Inferior parietal cortex (tissue), 1 donor: ENCODE results near the gene SELENOT.
A peak's percentile ranks its signal among the peaks of the same experiment; 100 is the strongest.
"Not testable (repeated sequence)": the region's sequence is repeated elsewhere in the genome, so short reads cannot be mapped to it uniquely, and the experiment has no call there.

ENCODE experiments used
- DNase-seq: peaks from one replicate; pipeline ENCODE4 v3.0.0-alpha.2; 2016; ENCODE audit errors: extremely low spot score

The SELENOT gene

DNA sequence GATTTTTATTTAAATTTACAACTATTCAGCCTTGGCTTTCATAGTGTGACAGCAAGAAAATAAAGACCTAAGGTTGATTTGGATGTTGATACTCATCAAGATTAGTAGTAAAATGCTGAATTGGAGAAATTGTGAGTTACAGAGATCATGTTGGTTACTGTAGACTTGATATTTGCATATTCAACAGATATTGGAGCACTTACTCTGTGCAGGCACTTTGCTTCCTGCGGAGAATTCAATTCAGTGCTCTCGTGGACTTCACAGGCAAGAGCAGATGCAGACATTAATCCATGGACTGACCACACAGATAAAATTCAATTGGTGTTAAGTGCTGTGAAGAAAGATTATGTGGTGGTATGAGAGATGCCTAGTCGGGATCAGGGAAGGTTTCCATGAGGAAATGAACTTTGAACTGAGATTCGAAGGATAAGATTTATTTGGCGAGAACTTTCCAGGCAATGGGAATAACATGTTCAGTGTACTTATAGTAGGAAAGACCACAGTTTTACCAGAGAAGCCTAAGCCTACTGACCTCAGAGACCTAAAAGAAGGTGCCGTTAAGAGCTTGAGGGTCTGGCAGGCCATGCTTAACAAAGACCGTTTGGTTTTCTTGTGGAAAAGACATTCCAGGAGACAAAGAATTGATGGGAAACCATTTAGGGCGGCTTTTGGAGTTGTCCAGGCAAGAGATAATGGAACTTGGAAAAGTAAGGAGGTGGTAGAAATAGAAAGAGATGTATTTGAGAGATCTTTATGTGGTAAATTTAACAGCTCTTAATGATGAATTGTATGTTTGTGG, 4.3 kb downstream of the SELENOT start:
- no peak for DNase-seq

DNA sequence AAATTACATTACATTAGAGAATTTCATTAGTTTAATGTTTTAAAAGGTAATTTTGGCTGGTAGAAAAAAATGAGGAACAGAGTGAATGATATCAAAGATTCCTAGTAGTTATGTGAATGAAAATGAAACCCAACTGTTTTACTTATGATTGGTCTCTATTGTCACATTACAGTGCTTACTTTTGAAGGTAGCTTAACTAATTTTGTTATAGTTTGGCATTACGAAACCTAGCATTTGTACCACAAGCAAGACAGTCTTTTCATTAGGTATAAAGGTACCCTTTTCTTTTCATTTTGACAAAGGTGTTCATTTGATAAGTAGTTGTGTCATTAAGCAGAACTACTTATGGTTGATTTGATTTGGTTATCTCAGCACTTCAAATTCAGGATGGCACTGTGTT, 6.9 kb downstream of the SELENOT start:
- no peak for DNase-seq

DNA sequence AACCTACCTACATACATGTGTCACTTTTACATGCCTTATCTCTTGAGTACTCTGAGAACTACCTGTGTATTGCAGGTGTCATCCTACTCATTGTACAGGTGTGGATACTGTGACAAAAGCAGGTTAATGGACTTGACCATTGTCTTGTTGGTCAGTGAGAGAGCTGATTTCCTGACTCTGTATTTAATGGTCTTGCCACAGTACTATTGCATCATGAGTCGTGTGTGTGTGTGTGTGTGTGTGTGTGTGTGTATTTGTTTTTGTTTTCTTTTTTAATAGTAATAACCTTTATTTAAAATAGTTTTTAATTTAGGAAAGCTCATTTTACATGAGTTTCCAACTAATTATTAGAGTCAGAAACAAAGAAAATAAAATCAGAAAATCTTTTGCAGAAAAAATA, 7.7 kb downstream of the SELENOT start:
- DNase-seq, result no peak

DNA sequence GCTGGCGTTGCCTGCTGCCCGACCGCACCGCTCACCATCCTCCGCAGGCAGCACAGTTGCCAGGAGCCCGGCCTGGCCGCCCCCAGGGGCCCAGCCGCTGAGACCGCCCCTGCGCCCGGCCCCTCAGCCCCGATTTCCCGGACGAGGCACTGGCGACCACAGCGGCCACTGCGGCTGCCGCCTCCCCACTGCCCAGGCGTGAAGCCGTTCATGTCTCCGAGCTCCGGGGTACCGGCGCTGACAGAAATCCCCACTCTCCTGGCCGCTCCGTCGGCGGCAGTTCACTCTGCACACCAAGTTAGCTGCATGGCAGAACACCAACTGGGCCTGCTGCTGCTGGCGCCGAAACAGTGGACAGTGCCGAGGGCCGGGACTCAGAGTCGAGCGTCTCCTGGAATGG, 8.5 kb downstream of the SELENOT start:
- DNase-seq, result no peak

DNA sequence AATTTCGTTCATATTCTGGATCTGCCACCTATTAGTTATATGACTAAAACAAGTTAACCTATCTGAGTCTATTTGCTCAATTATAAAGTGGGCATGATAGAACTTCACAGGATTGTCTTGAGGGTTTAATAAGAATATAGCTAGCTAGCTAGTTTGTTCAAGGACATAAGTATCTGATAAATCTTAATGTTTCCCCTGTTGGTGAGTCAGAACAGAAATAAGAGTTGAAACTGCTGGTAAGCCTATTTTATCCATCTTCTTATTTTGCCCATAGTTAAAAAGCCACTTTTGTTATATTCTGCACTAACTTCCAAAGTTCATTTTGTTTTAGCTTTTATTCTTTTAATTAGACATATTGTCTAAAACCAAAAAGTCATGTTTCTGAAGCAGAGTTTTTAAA, 9.4 kb downstream of the SELENOT start:
- no peak for DNase-seq

DNA sequence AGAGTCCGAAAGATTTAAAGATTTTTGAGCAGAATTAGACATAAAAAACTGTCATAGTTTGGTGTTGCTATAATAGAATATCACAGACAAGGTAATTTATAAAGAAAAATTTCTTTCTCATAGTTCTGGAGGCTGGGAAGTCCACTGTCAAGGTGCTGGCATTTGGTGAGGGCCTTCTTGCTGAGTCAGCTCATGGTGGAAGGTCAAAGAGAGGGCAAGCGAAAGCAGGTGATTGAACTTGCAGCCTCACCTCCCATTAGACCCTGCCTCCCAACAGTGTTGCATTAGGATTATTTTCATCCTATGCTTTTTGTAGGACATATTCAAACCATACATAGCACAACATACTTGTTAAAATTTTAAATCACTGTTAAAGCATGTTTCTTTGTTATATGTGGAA, 9.9 kb downstream of the SELENOT start:
- DNase-seq, result no peak

DNA sequence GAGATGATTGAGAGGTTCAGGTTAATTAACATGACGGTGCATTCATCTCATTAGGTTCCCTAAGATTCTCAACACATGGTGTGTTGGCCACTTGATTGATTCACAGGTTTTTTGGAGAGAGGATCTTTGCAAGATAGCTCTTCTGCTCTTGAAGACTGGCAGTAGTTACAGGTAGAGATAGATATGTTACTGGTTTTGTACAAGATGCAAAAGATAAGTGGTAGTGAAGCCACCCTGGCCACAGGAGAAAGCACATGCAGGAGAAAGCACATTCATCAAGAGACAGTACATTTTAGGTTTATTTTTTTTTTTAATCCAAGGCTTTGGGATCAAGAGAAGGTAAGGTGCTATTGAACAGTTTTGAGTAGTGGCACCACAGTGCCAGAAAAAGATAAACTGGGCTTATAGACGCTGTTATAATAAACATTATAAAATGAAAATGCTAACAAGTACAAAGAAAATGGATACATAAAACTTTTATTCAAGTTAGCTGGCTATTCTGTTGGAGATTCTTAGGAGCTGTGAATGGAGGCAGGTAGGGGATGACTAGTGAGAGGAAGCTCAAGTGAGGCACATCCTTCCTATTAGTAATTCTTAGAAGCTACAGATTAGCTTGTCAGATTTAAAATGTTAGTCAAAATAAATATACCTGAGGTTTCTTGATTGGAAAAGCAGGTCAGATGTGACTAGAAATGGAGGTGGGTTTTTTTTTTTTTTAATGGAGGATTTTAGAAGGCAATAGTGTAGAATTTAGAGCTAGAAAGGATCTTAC, 10.8 kb downstream of the SELENOT start:
- no peak for DNase-seq

DNA sequence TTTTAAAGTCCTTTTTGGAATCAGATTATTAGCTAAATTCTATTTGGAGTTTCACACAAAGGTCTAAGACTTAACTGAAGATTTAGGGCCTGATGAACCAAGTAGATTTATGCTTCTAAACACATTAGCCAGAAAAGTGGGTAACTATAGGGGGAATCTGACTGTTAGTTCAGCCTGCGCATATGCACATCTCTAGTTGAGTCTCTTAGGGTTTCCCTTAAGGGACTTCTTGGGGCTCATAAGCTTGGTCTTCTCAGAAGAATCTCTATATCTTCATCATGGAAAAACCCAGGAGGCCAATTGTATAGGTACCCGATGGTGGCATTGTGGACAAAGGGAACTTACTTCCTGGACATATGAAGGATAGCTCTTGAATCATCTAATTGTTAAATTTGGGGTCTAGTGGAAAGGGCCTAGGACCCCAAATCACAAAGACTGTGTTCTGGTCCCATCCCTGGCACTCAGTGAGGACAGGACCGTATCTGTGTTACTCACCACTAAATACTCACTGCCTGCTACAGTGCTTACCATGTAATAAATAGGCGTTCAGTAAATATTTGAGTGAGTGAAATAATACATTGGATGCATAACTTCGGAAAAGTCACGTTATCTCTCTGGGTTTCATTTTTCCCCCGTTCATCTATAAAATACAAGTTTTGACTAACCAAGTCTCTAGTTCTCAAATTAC, 17.0 kb downstream of the SELENOT start:
- no peak for DNase-seq

DNA sequence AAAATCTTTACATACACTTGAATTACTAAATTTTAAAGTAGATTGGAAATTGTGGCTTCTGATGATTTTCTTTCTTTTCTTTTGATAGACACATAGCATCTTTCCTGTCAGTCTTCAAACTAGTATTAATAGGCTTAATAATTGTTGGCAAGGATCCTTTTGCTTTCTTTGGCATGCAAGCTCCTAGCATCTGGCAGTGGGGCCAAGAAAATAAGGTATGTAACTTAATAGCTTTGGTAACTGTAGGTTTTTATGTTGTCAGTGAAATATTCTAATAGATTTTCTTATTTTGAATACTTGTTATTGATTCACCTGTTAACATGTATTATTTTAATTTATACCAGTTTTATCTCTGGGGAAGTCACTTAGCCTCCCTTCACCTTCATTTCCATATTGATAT, 19.8 kb downstream of the SELENOT start:
- not testable (repeated sequence) for DNase-seq

DNA sequence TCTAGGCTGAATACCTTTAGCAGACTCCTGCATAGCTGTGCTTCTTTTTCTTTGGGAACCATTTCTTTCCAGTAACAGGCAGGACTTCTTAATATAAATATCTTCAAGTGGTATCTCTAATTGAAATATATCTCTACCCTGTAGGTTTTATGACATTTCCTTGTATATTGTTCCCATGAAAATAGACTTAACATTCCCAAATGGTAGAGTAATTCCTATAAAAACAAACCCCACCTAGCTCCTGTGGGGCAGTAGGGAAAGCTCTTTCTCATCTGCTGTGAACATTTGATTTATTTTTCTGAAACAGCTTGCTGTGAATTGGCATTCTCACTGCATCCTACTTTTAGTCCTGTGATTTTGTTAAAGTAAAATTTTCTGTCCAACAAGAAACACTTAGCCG, 20.8 kb downstream of the SELENOT start:
- no peak for DNase-seq

DNA sequence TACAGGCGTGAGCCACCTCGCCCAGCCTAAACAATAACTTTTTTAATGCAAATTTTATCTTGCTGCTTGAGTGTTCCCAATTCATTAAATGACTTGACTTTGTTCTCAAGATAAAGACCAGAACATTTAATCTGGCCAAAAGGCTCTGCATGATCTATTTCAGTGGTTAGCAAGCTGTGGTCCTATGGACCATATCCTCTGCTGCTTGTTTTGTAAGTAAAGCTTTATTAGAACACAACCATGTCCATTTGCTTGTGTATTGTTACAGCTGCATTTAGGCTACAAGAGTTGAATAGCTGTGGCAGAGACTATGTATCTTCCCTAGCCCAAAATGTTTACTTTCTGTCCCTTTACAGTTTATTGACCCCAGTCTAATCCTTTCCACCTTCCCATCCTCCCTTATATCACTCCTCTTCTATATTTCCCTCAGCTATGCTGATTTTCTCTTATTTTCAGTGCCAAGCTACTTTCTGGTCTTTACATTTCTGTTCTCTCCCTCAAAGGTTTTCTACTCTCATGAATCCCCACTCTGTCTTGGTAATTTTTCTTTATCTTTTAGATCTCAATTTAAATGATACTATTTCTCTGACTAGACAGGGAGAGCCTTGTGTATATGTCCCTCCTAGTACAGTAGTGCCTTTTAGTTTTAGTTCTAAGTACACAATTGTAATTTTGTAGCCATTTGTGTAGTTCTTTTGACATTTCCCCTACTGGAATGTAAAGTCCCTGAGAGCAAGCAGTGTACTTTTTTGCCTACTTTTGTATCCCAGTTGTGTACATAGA, 23.2 kb downstream of the SELENOT start:
- DNase-seq, result no peak

DNA sequence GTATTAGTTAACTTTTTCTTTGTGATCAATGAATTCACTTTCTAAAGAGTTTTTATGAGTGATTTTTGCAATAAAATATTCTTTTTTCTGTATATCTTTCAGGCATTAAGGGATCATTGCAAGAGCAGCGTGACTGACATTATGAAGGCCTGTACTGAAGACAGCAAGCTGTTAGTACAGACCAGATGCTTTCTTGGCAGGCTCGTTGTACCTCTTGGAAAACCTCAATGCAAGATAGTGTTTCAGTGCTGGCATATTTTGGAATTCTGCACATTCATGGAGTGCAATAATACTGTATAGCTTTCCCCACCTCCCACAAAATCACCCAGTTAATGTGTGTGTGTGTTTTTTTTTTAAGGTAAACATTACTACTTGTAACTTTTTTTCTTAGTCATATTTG, 24.4 kb downstream of the SELENOT start:
- DNase-seq, result no peak

DNA sequence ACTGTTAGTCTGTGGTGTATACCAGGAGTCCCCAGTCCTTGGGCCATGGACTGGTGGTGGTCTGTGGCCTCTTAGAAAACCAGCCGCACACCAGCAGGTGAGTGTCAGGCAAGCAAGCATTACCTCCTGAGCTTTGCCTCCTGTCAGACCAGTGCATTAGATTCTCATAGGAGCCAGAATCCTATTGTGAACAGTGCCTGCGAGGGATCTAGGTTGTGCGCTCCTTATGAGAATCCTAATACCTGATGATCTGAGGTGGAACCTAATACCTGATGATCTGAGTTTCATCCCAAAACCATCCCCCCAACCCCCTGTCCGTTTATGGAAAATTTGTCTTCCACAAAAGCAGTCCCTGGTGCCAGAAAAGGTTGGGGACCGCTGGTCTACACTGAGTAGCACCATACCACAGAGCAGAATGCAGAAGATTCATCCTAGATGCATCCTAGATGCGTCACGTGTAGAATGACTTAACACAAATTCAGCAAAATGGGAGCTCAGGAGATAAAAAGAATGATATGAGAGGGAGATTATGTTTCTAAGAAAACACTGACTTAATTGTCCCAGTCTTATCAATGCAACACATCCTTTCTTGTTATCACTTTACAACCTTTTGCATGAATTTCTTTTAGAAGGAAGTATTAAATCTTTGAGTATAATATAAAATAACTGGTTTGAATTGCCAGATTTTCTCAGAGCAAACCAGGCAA, 28.5 kb downstream of the SELENOT start:
- no peak for DNase-seq

DNA sequence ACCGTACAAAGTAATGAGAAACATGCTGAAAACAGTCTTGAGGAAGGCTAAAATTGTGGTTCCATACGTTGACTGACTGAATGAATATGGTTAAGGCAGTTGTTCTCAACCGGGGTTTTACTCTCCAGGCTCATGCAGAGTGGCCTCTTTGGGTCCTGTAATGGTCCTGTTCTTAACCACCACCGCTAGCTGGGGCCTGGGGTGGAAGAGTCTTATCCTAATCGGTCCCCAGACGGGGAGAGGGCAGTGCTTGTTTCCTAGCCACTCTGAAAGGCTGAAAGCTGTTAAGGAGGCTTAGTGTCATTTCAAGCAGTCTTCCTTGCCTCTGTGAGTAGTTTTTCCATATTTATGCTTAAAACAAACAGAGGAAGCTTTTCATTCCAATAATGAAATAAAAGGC, 32.0 kb downstream of the SELENOT start:
- peak; percentile 10 for DNase-seq

DNA sequence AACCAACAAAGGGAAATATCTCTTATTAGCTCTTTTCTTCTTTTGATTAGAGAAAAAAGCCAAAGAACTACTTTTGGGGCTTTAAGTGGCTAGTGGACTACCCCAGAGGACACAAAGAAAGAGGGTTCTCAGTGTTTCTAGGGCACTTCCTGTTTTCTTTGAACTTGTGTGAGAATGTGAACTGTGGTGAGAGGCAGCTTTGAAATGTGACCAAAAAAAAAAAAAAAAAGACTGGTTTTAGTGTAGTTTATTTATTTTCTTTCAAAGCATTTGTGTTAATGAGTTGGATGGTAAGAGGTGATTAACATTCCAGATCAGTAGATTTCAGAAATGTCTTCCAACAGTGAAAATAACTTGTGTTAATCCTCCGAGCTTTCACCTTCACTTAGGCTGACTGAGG, 32.4 kb downstream of the SELENOT start:
- peak; percentile 18 for DNase-seq

DNA sequence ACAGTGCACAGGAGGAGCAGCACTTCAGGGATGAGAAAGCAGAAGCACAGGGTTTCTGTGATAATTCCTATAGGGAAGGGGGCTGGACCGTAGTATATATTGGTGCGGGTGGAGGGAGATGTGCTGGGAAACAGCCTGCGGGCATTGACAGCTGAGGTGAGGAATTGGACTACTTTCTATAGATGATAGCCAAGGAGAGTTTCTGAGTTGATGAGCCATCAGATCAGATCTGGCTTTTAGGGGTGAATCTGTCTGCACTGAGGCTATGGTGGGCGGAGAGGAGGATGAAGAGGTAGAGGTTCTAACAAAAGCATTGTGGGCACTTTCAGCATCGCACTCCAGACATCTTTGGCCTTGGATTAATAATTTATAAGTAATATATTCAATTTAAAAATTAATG, 33.1 kb downstream of the SELENOT start:
- no peak for DNase-seq

DNA sequence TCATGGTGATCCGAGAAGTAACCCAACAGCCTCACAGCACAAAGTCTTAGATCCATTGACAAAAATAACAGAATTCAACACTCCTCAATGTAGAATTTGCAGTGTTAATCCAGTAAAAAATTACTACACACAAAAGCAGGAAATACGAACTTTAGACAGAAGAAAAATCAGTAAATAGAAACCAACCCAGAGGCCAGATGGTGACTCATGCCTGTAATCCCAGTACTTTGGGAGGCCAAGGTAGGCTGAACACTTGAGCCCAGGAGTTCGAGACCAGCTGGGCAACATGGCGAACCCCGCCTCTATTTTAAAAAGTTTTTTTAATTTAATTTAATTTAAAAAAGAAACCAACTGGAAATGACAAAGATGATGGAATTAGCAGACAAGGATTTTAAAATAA, 36.1 kb downstream of the SELENOT start:
- no peak for DNase-seq

DNA sequence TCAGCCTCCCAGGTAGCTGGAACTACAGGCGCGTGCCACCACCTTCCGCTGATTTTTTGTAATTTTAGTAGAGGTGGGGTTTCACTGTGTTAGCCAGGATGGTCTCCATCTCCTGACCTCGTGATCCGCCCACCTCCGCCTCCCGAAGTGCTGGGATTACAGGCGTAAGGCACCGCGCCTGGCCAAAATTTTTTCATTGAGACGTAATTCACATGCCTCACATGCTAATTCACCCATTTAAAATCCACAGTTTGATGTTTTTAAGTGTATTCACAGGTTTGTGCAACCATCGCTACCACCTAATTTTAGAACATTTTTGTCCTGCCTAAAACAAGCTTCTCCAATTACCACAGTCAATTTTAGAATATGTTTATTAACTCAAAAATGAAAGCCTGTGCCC, 37.1 kb downstream of the SELENOT start:
- no peak for DNase-seq

DNA sequence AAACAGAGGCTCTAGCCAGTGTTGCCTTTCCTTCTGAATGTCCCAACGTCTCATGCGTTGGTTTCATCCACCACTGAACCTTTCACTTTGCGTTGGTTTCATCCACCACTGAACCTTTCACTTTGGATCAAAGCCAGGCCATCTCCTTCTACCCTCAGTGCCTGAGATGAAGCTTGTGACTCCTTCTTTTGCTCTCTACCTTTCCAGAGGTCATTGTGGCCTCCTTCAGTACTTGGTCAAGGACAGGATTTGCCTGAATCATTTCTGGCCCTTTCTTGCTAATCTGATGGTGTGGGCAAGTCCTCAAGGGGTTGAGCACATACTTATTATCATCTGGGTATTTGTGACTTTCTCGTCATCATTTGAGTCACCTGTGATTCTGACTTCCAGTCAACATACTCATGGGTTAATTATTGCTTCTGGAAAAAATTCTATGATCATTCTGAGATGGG, 50.0 kb downstream of the SELENOT start:
- DNase-seq, result no peak

DNA sequence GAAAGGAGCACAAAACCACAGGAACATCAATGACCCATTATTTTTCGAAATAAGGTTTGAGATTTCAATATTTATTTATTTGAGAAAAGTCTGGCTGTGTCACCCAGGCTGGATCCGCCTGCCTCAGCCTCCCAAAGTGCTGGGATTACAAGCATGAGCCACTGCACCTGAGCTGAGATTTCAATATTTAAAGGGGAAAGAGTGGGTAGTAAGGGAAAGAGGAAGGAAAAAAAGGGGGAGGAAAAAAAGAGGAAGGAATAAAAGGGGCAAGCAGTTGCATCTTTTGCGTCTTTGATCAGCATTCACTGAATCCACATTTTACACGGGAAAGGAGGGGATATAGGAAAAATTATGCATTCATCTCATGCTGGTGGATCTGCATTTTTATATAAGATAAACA, 53.2 kb downstream of the SELENOT start:
- DNase-seq, result no peak
